ENCODE data around the gene CIDEC. TPM values are rescaled to one million over a fixed set of nuclear protein-coding genes. Genes with fewer than 3 reads are reported as not detected.
A peak's percentile ranks its signal among the peaks of the same experiment; 100 is the strongest.
"Not testable (repeated sequence)": the region's sequence is repeated elsewhere in the genome, so short reads cannot be mapped to it uniquely, and the experiment has no call there.

The CIDEC gene
- total RNA-seq, 1 experiment from 2014 or later = 0.71 TPM

DNA sequence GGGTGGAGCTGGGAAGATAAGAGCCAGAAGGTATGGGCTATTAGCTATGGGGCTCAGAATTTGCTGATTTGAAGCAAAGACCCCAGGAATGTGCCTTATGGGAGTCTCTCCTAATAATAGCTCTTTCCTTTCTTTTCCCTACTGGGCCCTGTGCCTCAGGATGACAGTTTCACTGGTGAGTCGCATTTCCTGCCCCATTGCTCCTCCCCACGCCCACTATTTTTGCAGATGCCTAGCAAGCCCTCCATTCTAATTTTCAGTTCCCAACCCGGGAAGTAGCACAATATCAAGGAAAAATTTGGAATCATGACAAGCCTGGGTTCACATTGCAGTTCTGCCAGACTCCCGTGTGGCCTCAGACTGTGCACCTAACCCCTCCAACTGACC is 23.2 kb upstream of the CIDEC start:
- CTCF ChIA-PET = interaction anchor here (1.0 to 1.2 kb wide), 2 partner anchors 9 to 10 kb away, joined by 3 read pairs; no protein-coding TSS in a partner anchor
- Mint-ChIP-seq H3K9me3 (ENCODE audit: low read depth, unreplicated experiment) (no peaks in the 10 kb centered on the region), H3K27me3 (ENCODE audit: unreplicated experiment) (no peaks in the 10 kb centered on the region), H3K27ac (ENCODE audit: unreplicated experiment) (peak overlapping the region; percentile 42), H3K36me3 (ENCODE audit: insufficient read depth, unreplicated experiment) (peaks cover 14% of the 10 kb centered on the region), H3K4me3 (ENCODE audit: low read depth, unreplicated experiment) (peak overlapping the region; percentile 82), H3K4me1 (ENCODE audit: low read depth, unreplicated experiment) (peaks cover 39% of the 10 kb centered on the region)
- intact Hi-C loops (cut with micrococcal nuclease; ENCODE audit: unreplicated experiment) = no loop called here
- TF ChIP-seq, protein P1, sequence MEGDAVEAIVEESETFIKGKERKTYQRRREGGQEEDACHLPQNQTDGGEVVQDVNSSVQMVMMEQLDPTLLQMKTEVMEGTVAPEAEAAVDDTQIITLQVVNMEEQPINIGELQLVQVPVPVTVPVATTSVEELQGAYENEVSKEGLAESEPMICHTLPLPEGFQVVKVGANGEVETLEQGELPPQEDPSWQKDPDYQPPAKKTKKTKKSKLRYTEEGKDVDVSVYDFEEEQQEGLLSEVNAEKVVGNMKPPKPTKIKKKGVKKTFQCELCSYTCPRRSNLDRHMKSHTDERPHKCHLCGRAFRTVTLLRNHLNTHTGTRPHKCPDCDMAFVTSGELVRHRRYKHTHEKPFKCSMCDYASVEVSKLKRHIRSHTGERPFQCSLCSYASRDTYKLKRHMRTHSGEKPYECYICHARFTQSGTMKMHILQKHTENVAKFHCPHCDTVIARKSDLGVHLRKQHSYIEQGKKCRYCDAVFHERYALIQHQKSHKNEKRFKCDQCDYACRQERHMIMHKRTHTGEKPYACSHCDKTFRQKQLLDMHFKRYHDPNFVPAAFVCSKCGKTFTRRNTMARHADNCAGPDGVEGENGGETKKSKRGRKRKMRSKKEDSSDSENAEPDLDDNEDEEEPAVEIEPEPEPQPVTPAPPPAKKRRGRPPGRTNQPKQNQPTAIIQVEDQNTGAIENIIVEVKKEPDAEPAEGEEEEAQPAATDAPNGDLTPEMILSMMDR (IDR thresholded peaks at IDR 0.05; ENCODE audit: unreplicated experiment) = no peak
- DNase-seq = no peak
- TSS peak; percentile 51 for BruUV-seq (replicated peaks)

DNA sequence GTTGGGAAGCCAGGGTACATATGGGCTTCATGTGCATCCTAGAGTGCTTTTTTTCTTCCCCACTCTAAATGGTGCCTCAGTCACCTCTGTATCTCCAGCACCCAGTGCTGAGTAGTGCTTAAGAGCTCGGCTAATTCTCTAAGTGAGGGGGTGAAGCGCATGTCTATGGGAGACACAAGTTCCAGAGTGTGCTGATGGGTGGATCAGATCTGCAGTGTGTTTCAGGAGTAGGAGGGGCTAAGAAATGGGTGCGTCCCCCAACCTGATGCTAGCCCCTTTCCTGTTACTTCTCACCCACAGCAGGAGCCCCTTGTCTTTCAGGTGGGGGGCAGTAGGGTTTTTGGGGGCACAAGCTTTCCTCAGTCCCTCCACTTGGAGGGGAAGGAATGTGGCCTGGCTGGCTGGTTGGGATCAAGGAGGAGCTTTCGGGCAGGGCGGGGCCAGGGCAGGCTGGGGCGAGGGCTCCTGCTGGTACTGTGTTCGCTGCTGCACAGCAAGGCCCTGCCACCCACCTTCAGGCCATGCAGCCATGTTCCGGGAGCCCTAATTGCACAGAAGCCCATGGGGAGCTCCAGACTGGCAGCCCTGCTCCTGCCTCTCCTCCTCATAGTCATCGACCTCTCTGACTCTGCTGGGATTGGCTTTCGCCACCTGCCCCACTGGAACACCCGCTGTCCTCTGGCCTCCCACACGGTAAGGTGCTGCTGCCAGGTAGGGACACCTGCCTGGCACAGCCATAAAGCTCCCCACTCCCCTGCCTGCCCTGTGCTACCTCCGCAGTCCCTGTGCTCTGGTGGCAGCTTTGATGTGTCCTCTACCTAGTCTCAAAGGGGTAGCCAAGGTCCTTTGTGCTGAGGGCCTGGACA is 22.6 kb upstream of the CIDEC start, which contains the start of gene IL17RE:
Gene IL17RE, plus strand, starts transcription at position 477 of the 866 bp plus-strand sequence. Its CDS starts 85 bp downstream, at position 562.
- Mint-ChIP-seq H3K4me1 (ENCODE audit: low read depth, unreplicated experiment) (peaks cover 45% of the 10 kb centered on the region), H3K27me3 (ENCODE audit: unreplicated experiment) (no peaks in the 10 kb centered on the region), H3K9me3 (ENCODE audit: low read depth, unreplicated experiment) (no peaks in the 10 kb centered on the region), H3K36me3 (ENCODE audit: insufficient read depth, unreplicated experiment) (peaks cover 14% of the 10 kb centered on the region), H3K4me3 (ENCODE audit: low read depth, unreplicated experiment) (peak within 1 kb of the TSS; percentile 82), H3K27ac (ENCODE audit: unreplicated experiment) (peak within 1 kb of the TSS; percentile 42)
- TF ChIP-seq, protein P1 (IDR thresholded peaks at IDR 0.05; ENCODE audit: unreplicated experiment) = no peak
- BruUV-seq (replicated peaks) = no TSS peak
- DNase-seq = peak; percentile 76
- intact Hi-C loops (cut with micrococcal nuclease; ENCODE audit: unreplicated experiment) = no loop called here
- CTCF ChIA-PET = interaction anchor here (0.5 to 1.2 kb wide), 5 partner anchors 9 to 287 kb away, joined by 3 to 4 read pairs (median 3); no protein-coding TSS in a partner anchor

DNA sequence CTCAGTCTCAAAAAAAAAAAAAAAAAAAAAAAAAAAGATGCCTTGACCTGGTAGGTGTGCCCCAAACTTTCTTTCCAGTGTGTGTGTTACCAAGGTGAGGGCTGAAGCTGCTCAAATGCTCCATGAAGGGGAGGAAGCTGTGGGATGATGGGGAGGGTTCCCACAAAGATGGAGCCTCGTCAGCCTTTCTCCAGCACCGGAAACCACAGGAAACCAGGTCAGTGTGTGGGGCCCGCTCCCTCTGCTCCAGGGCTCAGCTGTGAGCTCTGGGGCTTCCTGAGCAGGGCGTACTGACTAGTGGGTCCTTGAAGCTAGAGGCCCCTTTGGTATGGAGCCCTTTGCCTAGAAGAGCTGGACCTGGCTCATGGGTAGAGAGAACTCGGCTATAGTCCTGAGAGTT is 21.9 kb upstream of the CIDEC start:
- peak overlapping the region; percentile 42 for H3K27ac Mint-ChIP-seq (ENCODE audit: unreplicated experiment)
- DNase-seq = no peak
- H3K36me3 Mint-ChIP-seq (ENCODE audit: insufficient read depth, unreplicated experiment) = peaks cover 14% of the 10 kb centered on the region
- BruUV-seq (replicated peaks) = no TSS peak
- no peaks in the 10 kb centered on the region for H3K9me3 Mint-ChIP-seq (ENCODE audit: low read depth, unreplicated experiment)
- peak overlapping the region; percentile 82 for H3K4me3 Mint-ChIP-seq (ENCODE audit: low read depth, unreplicated experiment)
- peaks cover 50% of the 10 kb centered on the region for H3K4me1 Mint-ChIP-seq (ENCODE audit: low read depth, unreplicated experiment)
- CTCF ChIA-PET = interaction anchor here (0.5 to 1.2 kb wide), 6 partner anchors 9 to 288 kb away, joined by 3 to 5 read pairs (median 4); partner anchors contain the start of gene IL17RC
- TF ChIP-seq, protein P1 (IDR thresholded peaks at IDR 0.05; ENCODE audit: unreplicated experiment) = no peak
- no peaks in the 10 kb centered on the region for H3K27me3 Mint-ChIP-seq (ENCODE audit: unreplicated experiment)
- intact Hi-C loops (cut with micrococcal nuclease; ENCODE audit: unreplicated experiment) = no loop called here

DNA sequence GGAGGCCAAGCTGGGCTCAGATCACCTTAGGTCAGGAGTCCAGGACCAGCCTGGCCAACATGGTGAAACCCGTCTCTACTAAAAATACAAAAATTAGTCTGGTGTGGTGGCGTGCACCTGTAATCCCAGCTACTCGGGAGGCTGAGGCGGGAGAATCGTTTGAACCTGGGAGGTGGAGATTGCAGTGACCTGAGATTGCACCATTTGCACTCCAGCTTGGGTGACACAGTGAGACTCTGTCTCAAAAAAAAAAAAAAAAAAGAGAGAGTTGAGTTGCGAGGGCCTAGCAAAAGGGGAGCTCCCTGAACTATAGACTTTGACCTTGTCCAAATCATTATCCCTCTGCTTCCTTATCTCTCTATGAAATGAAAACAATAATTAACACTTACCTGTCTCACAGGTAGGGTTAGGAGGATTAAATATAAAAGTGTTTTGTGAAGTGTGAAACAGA is 20.9 kb upstream of the CIDEC start:
- H3K9me3 Mint-ChIP-seq (ENCODE audit: low read depth, unreplicated experiment); H3K27ac Mint-ChIP-seq (ENCODE audit: unreplicated experiment); H3K27me3 Mint-ChIP-seq (ENCODE audit: unreplicated experiment); intact Hi-C loops (cut with micrococcal nuclease; ENCODE audit: unreplicated experiment); CTCF ChIA-PET; BruUV-seq (replicated peaks); H3K4me3 Mint-ChIP-seq (ENCODE audit: low read depth, unreplicated experiment); DNase-seq: not testable (repeated sequence)
- peaks cover 59% of the 10 kb centered on the region for H3K4me1 Mint-ChIP-seq (ENCODE audit: low read depth, unreplicated experiment)
- peaks cover 18% of the 10 kb centered on the region for H3K36me3 Mint-ChIP-seq (ENCODE audit: insufficient read depth, unreplicated experiment)
